Liver (tissue), 9 donors: Measurements from ENCODE around the gene GIMAP7. TPM values are rescaled to one million over a fixed set of nuclear protein-coding genes. Genes with fewer than 3 reads are reported as not detected.
"Not testable (repeated sequence)": the region's sequence is repeated elsewhere in the genome, so short reads cannot be mapped to it uniquely, and the experiment has no call there.

ENCODE experiments used
- DNase-seq: peaks from one replicate; pipeline ENCODE4 v3.0.0-alpha.2; 2017; ENCODE audit warnings: low spot score
- H3K27ac ChIP-seq, 2 donors: one replicate each; pipeline ENCODE4 v1.7.0; 2013; ENCODE audit warnings: inconsistent platforms in 2 of 2, low read length in 2 of 2, control low read depth in 1 of 2, low read depth in 1 of 2, mild to moderate bottlenecking in 1 of 2
- H3K27me3 ChIP-seq, 4 donors: one replicate each; pipeline versions ENCODE4 v1.6.1 to v1.7.0; 2013; ENCODE audit warnings: low read length in 3 of 4, inconsistent platforms in 1 of 4, mild to moderate bottlenecking in 1 of 4, moderate library complexity in 1 of 4; ENCODE audit not compliant: control insufficient read depth in 4 of 4, insufficient read depth in 4 of 4
- H3K36me3 ChIP-seq, 4 donors: one replicate each; pipeline versions ENCODE4 v1.6.1 to v1.7.0; 2013; ENCODE audit warnings: low read length in 3 of 4, mild to moderate bottlenecking in 3 of 4, low read depth in 1 of 4, moderate library complexity in 1 of 4; ENCODE audit not compliant: control insufficient read depth in 4 of 4, insufficient read depth in 3 of 4
- H3K4me1 ChIP-seq, 4 donors: one replicate each; pipeline versions ENCODE4 v1.6.1 to v1.7.0; 2013; ENCODE audit warnings: low read length in 3 of 4, mild to moderate bottlenecking in 3 of 4, moderate library complexity in 1 of 4; ENCODE audit not compliant: control insufficient read depth in 4 of 4, insufficient read depth in 4 of 4
- H3K4me3 ChIP-seq, 3 donors: one replicate each; pipeline versions ENCODE4 v1.6.1 to v1.7.0; 2013; ENCODE audit warnings: low read length in 3 of 3, control low read depth in 1 of 3, low read depth in 1 of 3, mild to moderate bottlenecking in 1 of 3
- H3K9ac ChIP-seq, 2 donors: one replicate each; pipeline ENCODE4 v1.7.0; 2013; ENCODE audit warnings: low read length in 2 of 2, mild to moderate bottlenecking in 2 of 2, moderate library complexity in 2 of 2, control low read depth in 1 of 2, low read depth in 1 of 2
- H3K9me3 ChIP-seq, 4 donors: one replicate each; pipeline versions ENCODE4 v1.6.1 to v1.7.0; 2013; ENCODE audit warnings: low read length in 3 of 4; ENCODE audit not compliant: control insufficient read depth in 4 of 4
- EGR1 ChIP-seq, 2 donors: IDR thresholded peaks; 2 replicates each; pipeline ENCODE4 v1.6.1; 2016 to 2018; ENCODE audit warnings: antibody characterized with exemption in 2 of 2, low read depth in 2 of 2
- FOXA2 ChIP-seq: IDR thresholded peaks from 2 replicates; pipeline ENCODE4 v1.6.1; 2016; ENCODE audit warnings: antibody characterized with exemption
- HNF4A ChIP-seq, 2 donors: conservative IDR thresholded peaks; 2 replicates each; pipeline ENCODE4 v1.6.1; 2016; ENCODE audit warnings: antibody characterized with exemption in 2 of 2, mild to moderate bottlenecking in 2 of 2
- HNF4G ChIP-seq: IDR thresholded peaks from 2 replicates; pipeline ENCODE4 v1.6.1; 2016; ENCODE audit warnings: antibody characterized with exemption
- JUND ChIP-seq, 2 donors: IDR thresholded peaks; 2 replicates each; pipeline ENCODE4 v1.6.1; 2016; ENCODE audit warnings: antibody characterized with exemption in 2 of 2
- RXRA ChIP-seq, 2 donors: IDR thresholded peaks; 2 replicates each; pipeline ENCODE4 v1.6.1; 2017 to 2018; ENCODE audit warnings: antibody characterized with exemption in 2 of 2, mild to moderate bottlenecking in 1 of 2
- SP1 ChIP-seq: IDR thresholded peaks from 2 replicates; pipeline ENCODE4 v1.6.1; 2018; ENCODE audit warnings: antibody characterized with exemption, mild to moderate bottlenecking
- TAF1 ChIP-seq: conservative IDR thresholded peaks from 2 replicates; pipeline ENCODE4 v1.6.1; 2016; ENCODE audit warnings: antibody characterized with exemption, mild to moderate bottlenecking
- WGBS: extraction: QIAGEN DNeasy Blood & Tissue Kit; methylation state at CpG from one replicate; pipeline ENCODE4 v1.1.7; 2013; 5-methylcytosine and 5-hydroxymethylcytosine counted together
- polyA plus RNA-seq, 2 donors: library from polyadenylated mRNA; stranded (reverse) in 1 of 2; unstranded in 1 of 2; fragments of 200-250 nt in 1 of 2; fragments of >200 nt in 1 of 2; fragmentation: Nextera tagmentation in 1 of 2; extraction: Ambion mirVana in 1 of 2; gene quantifications; one replicate each; pipeline versions ENCODE4 v1.2.1 to v1.2.3, GENCODE V29; 2013 to 2015
- total RNA-seq, 2 donors: library from RNA; depleted of rRNA; stranded (reverse); fragments of >200 nt; gene quantifications; one replicate each; pipeline ENCODE4 v1.2.3, GENCODE V29; 2014
- TF ChIP-seq, protein P1 (sequence below): IDR thresholded peaks from 2 replicates; pipeline ENCODE4 v1.6.1; 2016; ENCODE audit warnings: antibody characterized with exemption
- TF ChIP-seq, protein P2 (sequence below): IDR thresholded peaks from 2 replicates; pipeline ENCODE4 v1.6.1; 2016; ENCODE audit warnings: antibody characterized with exemption, mild to moderate bottlenecking
- donor health status: healthy.
- donor health status: healthy.
- donor health status: healthy.
- donor health status: healthy.
- donor health status: healthy.

The GIMAP7 gene
- total and polyA plus RNA-seq, 4 donors: 4.8 to 12.8 (median 10.5) TPM

DNA sequence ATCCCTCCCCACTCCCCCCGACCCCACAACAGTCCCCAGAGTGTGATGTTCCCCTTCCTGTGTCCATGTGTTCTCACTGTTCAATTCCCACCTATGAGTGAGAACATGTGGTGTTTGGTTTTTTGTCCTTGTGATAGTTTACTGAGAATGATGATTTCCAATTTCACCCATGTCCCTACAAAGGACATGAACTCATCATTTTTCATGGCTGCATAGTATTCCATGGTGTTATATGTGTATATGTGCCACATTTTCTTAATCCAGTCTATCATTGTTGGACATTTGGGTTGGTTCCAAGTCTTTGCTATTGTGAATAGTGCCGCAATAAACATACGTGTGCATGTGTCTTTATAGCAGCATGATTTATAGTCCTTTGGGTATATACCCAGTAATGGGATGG, 21.2 kb upstream of the GIMAP7 start:
- DNase-seq, H3K27me3 ChIP-seq, H3K27ac ChIP-seq, H3K4me1 ChIP-seq, H3K4me3 ChIP-seq, H3K36me3 ChIP-seq, H3K9me3 ChIP-seq, H3K9ac ChIP-seq: not testable (repeated sequence)
- WGBS: 74% methylated on average over 2 of the region's 3 CpGs

DNA sequence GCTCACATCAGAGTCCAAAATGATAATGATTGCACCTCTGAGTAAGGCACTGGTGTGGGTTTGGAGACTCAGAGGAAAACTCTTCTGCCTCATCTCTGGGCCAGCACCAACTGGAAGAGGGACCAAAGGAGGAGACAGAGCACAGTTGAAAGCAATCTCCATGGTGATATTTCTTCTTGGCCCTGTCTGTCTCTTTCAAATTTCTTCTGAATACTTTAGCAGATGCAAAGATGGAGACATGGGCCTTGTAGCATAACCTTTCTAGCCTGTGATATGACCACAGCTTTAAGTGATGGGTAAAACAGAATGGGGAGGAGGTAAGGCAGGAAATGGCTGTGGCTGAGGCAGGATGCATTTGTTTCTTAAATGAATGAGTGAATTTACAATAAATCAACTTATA, 12.2 kb upstream of the GIMAP7 start:
- TF ChIP-seq, protein P1, sequence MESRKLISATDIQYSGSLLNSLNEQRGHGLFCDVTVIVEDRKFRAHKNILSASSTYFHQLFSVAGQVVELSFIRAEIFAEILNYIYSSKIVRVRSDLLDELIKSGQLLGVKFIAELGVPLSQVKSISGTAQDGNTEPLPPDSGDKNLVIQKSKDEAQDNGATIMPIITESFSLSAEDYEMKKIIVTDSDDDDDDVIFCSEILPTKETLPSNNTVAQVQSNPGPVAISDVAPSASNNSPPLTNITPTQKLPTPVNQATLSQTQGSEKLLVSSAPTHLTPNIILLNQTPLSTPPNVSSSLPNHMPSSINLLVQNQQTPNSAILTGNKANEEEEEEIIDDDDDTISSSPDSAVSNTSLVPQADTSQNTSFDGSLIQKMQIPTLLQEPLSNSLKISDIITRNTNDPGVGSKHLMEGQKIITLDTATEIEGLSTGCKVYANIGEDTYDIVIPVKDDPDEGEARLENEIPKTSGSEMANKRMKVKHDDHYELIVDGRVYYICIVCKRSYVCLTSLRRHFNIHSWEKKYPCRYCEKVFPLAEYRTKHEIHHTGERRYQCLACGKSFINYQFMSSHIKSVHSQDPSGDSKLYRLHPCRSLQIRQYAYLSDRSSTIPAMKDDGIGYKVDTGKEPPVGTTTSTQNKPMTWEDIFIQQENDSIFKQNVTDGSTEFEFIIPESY: no peak
- no peak for TF ChIP-seq TAF1
- DNase-seq: no peak
- Histone ChIP-seq H3K27ac (no peak overlapping the region), H3K9me3 (no peaks in the 10 kb centered on the region), H3K36me3 (no peaks in the 10 kb centered on the region), H3K4me1 (no peaks in the 10 kb centered on the region), H3K27me3 (no peaks in the 10 kb centered on the region), H3K9ac (no peak overlapping the region), H3K4me3 (no peak overlapping the region)

GRCh38 chr7:150503155-150503554, 11.5 kb upstream of the GIMAP7 start:
- 88% methylated on average over 4 of the region's 4 CpGs for WGBS
- no peak overlapping the region for H3K9ac ChIP-seq
- no peaks in the 10 kb centered on the region for H3K9me3 ChIP-seq
- H3K27me3 ChIP-seq: no peaks in the 10 kb centered on the region
- H3K4me1 ChIP-seq: no peaks in the 10 kb centered on the region
- peak overlapping the region in 1 of 2 donors; percentile 18 for H3K27ac ChIP-seq
- DNase-seq: no peak
- TF ChIP-seq TAF1: no peak
- TF ChIP-seq SP1: no peak
- no peak for TF ChIP-seq FOXA2
- H3K36me3 ChIP-seq: no peaks in the 10 kb centered on the region
- no peak overlapping the region for H3K4me3 ChIP-seq

DNA sequence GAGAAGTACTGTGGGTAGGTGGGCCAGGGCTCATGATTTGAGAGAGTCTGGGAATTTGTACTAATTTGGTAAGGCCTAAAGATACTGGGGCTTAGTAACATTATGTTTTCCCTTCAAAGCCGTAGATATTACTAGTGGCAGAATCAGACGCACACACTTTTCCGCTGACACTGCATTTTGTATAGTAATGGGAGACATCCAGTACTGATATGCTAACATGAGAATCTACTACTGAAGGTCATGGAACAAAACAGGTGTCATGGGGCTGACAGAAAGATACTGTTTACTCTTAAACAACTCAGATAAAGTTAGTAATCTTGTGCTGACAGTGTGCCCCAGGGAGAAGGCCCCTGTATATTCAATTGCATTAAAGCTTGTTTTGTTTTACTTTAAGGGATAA, 11.1 kb upstream of the GIMAP7 start:
- H3K4me3 ChIP-seq: no peak overlapping the region
- WGBS: 90% methylated on average over 3 of the region's 3 CpGs
- no peak overlapping the region for H3K9ac ChIP-seq
- no peak for DNase-seq
- no peaks in the 10 kb centered on the region for H3K27me3 ChIP-seq
- H3K36me3 ChIP-seq: no peaks in the 10 kb centered on the region
- H3K9me3 ChIP-seq: no peaks in the 10 kb centered on the region
- TF ChIP-seq EGR1 (IDR thresholded peaks at IDR 0.05; ENCODE audit: low read depth in 2 of 2) (no peak), TAF1 (no peak), JUND (IDR thresholded peaks at IDR 0.05) (no peak), HNF4G (no peak), RXRA (IDR thresholded peaks at IDR 0.05) (no peak), HNF4A (conservative IDR thresholded peaks at IDR 0.05) (no peak)
- TF ChIP-seq, protein P2, sequence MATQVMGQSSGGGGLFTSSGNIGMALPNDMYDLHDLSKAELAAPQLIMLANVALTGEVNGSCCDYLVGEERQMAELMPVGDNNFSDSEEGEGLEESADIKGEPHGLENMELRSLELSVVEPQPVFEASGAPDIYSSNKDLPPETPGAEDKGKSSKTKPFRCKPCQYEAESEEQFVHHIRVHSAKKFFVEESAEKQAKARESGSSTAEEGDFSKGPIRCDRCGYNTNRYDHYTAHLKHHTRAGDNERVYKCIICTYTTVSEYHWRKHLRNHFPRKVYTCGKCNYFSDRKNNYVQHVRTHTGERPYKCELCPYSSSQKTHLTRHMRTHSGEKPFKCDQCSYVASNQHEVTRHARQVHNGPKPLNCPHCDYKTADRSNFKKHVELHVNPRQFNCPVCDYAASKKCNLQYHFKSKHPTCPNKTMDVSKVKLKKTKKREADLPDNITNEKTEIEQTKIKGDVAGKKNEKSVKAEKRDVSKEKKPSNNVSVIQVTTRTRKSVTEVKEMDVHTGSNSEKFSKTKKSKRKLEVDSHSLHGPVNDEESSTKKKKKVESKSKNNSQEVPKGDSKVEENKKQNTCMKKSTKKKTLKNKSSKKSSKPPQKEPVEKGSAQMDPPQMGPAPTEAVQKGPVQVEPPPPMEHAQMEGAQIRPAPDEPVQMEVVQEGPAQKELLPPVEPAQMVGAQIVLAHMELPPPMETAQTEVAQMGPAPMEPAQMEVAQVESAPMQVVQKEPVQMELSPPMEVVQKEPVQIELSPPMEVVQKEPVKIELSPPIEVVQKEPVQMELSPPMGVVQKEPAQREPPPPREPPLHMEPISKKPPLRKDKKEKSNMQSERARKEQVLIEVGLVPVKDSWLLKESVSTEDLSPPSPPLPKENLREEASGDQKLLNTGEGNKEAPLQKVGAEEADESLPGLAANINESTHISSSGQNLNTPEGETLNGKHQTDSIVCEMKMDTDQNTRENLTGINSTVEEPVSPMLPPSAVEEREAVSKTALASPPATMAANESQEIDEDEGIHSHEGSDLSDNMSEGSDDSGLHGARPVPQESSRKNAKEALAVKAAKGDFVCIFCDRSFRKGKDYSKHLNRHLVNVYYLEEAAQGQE: no peak
- no peak overlapping the region for H3K27ac ChIP-seq
- no peaks in the 10 kb centered on the region for H3K4me1 ChIP-seq
